Measurements from ENCODE around the gene MKNK1.

DNA sequence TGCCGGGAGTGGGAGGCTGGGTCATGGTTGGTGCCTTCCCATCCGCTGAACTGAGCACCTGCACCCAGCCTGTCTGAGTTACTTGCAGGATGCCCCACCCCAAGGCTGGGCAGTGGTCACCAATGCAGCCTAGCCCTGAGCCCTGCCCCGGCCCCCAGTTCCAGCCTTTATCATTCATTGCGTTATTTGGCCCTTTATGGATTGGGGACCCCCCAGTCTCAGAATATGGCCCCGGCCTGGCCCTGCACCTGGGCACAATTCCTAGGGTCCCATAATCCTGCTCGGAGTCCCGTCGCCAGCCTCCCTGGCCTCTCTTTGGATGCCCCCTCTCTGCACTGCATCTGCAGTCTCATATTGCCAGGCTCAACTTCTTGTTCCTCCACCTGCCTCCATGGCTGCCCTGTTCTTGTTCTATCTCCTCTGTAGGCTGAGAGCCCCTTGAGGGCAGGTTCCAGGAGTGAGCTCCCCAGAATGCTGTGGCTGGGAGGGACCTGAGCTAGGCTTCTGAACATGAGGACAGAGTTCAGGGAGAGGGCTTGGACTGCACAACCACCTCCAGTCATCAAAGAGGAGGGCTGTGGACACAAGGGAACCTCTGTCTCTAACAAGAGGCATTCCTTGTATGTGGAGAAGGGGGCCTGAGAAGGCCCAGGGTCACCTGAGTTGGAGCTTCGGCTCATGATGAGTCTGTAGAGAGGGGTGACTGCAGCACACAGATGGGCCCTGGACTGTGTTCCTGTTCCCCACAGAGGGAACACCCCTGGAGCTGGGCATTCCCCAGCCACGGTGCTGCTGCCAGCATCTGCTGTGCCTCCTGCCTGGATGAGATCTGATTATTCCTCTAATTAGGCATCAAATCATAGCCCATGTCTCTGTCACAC is 51.5 kb downstream of the MKNK1 start:
- TF ChIP-seq, protein P1, sequence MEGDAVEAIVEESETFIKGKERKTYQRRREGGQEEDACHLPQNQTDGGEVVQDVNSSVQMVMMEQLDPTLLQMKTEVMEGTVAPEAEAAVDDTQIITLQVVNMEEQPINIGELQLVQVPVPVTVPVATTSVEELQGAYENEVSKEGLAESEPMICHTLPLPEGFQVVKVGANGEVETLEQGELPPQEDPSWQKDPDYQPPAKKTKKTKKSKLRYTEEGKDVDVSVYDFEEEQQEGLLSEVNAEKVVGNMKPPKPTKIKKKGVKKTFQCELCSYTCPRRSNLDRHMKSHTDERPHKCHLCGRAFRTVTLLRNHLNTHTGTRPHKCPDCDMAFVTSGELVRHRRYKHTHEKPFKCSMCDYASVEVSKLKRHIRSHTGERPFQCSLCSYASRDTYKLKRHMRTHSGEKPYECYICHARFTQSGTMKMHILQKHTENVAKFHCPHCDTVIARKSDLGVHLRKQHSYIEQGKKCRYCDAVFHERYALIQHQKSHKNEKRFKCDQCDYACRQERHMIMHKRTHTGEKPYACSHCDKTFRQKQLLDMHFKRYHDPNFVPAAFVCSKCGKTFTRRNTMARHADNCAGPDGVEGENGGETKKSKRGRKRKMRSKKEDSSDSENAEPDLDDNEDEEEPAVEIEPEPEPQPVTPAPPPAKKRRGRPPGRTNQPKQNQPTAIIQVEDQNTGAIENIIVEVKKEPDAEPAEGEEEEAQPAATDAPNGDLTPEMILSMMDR (IDR thresholded peaks at IDR 0.05; ENCODE audit: control extremely low read depth in 1 of 3, insufficient read depth in 1 of 3, low read depth in 1 of 3, low read length in 3 of 3): no peak
- TF ChIP-seq CEBPB (IDR thresholded peaks at IDR 0.05; ENCODE audit: low read depth, low read length): no peak
- no peak for TF ChIP-seq TEAD4 (IDR thresholded peaks at IDR 0.05; ENCODE audit: low read depth, low read length)
- TF ChIP-seq HDAC2 (IDR thresholded peaks at IDR 0.05; ENCODE audit: borderline replicate concordance in 1 of 2, low read depth in 2 of 2, low read length in 2 of 2): no peak
- no peak for TF ChIP-seq RFX5 (IDR thresholded peaks at IDR 0.05; ENCODE audit: borderline replicate concordance, low read depth, low read length)
- TF ChIP-seq SP1 (IDR thresholded peaks at IDR 0.05; ENCODE audit: low read depth, low read length): no peak
- TF ChIP-seq POLR2A (IDR thresholded peaks at IDR 0.05; ENCODE audit: control extremely low read depth in 1 of 2, low read depth in 2 of 2, low read length in 2 of 2): no peak

All from H1 (cell line).